HG03039 (cell line): ENCODE data around the gene FAM228A.
"Not testable (repeated sequence)": the region's sequence is repeated elsewhere in the genome, so short reads cannot be mapped to it uniquely, and the experiment has no call there.

Experiments used
- ATAC-seq: cut with Tn5 transposase; IDR thresholded peaks from one replicate; pipeline ENCODE4 v1.9.1; 2021; ENCODE audit warnings: mild to moderate bottlenecking, moderate library complexity; ENCODE audit not compliant: unreplicated experiment

The FAM228A gene

GRCh38 chr2:24174851-24175277 lies at the start of gene FAM228A:
TSS of gene FAM228A (plus strand) at chr2:24175053. CDS start at chr2:24175481, 428 bp downstream.
- no peak for ATAC-seq

- no peak for ATAC-seq
Measured at GRCh38 chr2:24125956-24126355, 48.9 kb upstream of the FAM228A start.

- ATAC-seq: no peak
Measured at GRCh38 chr2:24132543-24132942, 42.3 kb upstream of the FAM228A start.

- not testable (repeated sequence) for ATAC-seq
Measured at GRCh38 chr2:24140305-24140704, 34.5 kb upstream of the FAM228A start.

GRCh38 chr2:24147364-24147763 lies 27.5 kb upstream of the FAM228A start:
- ATAC-seq: no peak

- ATAC-seq: no peak
Measured at GRCh38 chr2:24152413-24153197, 22.2 kb upstream of the FAM228A start.

GRCh38 chr2:24153478-24153877 lies 21.4 kb upstream of the FAM228A start:
- no peak for ATAC-seq

- ATAC-seq: no peak
Measured at GRCh38 chr2:24158131-24158530, 16.7 kb upstream of the FAM228A start.

- no peak for ATAC-seq
Measured at GRCh38 chr2:24159708-24160107, 15.1 kb upstream of the FAM228A start.

GRCh38 chr2:24160761-24161160 lies 14.1 kb upstream of the FAM228A start:
- no peak for ATAC-seq

GRCh38 chr2:24162494-24162893 lies 12.4 kb upstream of the FAM228A start:
- ATAC-seq: no peak

- ATAC-seq: no peak
Measured at GRCh38 chr2:24163186-24163585, 11.7 kb upstream of the FAM228A start.

GRCh38 chr2:24163601-24164000 lies 11.3 kb upstream of the FAM228A start:
- ATAC-seq: no peak

- peak; percentile 63 for ATAC-seq
Measured at GRCh38 chr2:24164416-24164973, 10.4 kb upstream of the FAM228A start.

GRCh38 chr2:24169023-24169422 lies 5.8 kb upstream of the FAM228A start:
- no peak for ATAC-seq

GRCh38 chr2:24175631-24176187 lies 856 bp downstream of the FAM228A start:
- ATAC-seq: no peak

GRCh38 chr2:24176326-24176725 lies 1.5 kb downstream of the FAM228A start:
- no peak for ATAC-seq

GRCh38 chr2:24179683-24180082 lies 4.8 kb downstream of the FAM228A start:
- no peak for ATAC-seq

GRCh38 chr2:24181849-24182248 lies 7.0 kb downstream of the FAM228A start:
- ATAC-seq: no peak

GRCh38 chr2:24182507-24182906 lies 7.7 kb downstream of the FAM228A start:
- ATAC-seq: no peak

- ATAC-seq: no peak
Measured at GRCh38 chr2:24183366-24184069, 8.7 kb downstream of the FAM228A start.

GRCh38 chr2:24189551-24189950 lies 14.7 kb downstream of the FAM228A start:
- ATAC-seq: no peak
